HepG2 (cell line): Measurements from ENCODE around the gene EFS. TPM values are rescaled to one million over a fixed set of nuclear protein-coding genes. Genes with fewer than 3 reads are reported as not detected.

Experiments used
- ARID4A ChIP-seq: sonication (generic); formaldehyde crosslinking; IDR thresholded peaks from 2 replicates; pipeline ENCODE4 v1.5.0; 2020; ENCODE audit warnings: mild to moderate bottlenecking, missing genetic modification reagents, borderline replicate concordance
- ARNTL ChIP-seq: sonication (generic); formaldehyde crosslinking; IDR thresholded peaks from 2 replicates; pipeline ENCODE4 v1.4.0; 2020; ENCODE audit warnings: mild to moderate bottlenecking, missing genetic modification reagents
- CREBL2 ChIP-seq: sonication (generic); formaldehyde crosslinking; IDR thresholded peaks from 2 replicates; pipeline ENCODE4 v1.8.1; 2023; ENCODE audit warnings: missing genetic modification reagents, mild to moderate bottlenecking, borderline replicate concordance
- FOXA1 ChIP-seq, 2 experiments: fragments of 450-650 bp in 1 of 2; sonication (generic) in 1 of 2; formaldehyde crosslinking in 1 of 2; IDR thresholded peaks; 2 replicates each; pipeline versions ENCODE4 v1.4.0 to v1.6.1; 2016 to 2020; ENCODE audit warnings: missing genetic modification reagents in 1 of 2
- MTA1 ChIP-seq: sonication (generic); formaldehyde crosslinking; IDR thresholded peaks from 2 replicates; pipeline ENCODE4 v1.4.0; 2020; ENCODE audit warnings: missing genetic modification reagents, mild to moderate bottlenecking, borderline replicate concordance
- PATZ1 ChIP-seq: sonication (generic); formaldehyde crosslinking; IDR thresholded peaks from 2 replicates; pipeline ENCODE4 v1.4.0; 2020; ENCODE audit warnings: missing genetic modification reagents
- ZNF607 ChIP-seq: sonication (generic); formaldehyde crosslinking; IDR thresholded peaks from 2 replicates; pipeline ENCODE4 v1.5.1; 2020; ENCODE audit warnings: missing genetic modification reagents, mild to moderate bottlenecking, borderline replicate concordance
- ZNF615 ChIP-seq: sonication (generic); formaldehyde crosslinking; IDR thresholded peaks from 2 replicates; pipeline ENCODE4 v1.5.0; 2020; ENCODE audit warnings: mild to moderate bottlenecking, missing genetic modification reagents, borderline replicate concordance
- polyA plus RNA-seq, 8 experiments: library from polyadenylated mRNA; depleted of rRNA in 3 of 8; stranded (reverse) in 7 of 8; unstranded in 1 of 8; fragments of >200 nt; fragmentation: Illumina TruSeq in 4 of 8; extraction: Trizol in 4 of 8; gene quantifications; 2 replicates each; pipeline versions ENCODE4 v1.2.1 to v1.2.3, GENCODE V29; 2011 to 2016; ENCODE audit warnings: low read depth in 4 of 8, missing spikeins in 1 of 8, mixed read lengths in 1 of 8; ENCODE audit not compliant: insufficient read depth in 1 of 8
- total RNA-seq, 5 experiments: library from RNA; depleted of rRNA; stranded (reverse); fragments of >200 nt; fragmentation: Illumina TruSeq; extraction: Trizol; gene quantifications; 2 replicates each; pipeline ENCODE4 v1.2.3, GENCODE V29; 2016; ENCODE audit warnings: low read depth in 1 of 5
- TF ChIP-seq, protein P1 (sequence below): sonication (generic); formaldehyde crosslinking; IDR thresholded peaks from 2 replicates; pipeline ENCODE4 v1.4.0; 2020; ENCODE audit warnings: mild to moderate bottlenecking, missing genetic modification reagents
- TF ChIP-seq, protein P2 (sequence below): sonication (generic); formaldehyde crosslinking; IDR thresholded peaks from 2 replicates; pipeline ENCODE4 v1.4.0; 2020; ENCODE audit warnings: missing genetic modification reagents

EFS gene
- total and polyA plus RNA-seq, 2 of the 13 experiments (the other 11 are each of a cell fraction or from before 2014, with no cell fraction given): not detected

DNA sequence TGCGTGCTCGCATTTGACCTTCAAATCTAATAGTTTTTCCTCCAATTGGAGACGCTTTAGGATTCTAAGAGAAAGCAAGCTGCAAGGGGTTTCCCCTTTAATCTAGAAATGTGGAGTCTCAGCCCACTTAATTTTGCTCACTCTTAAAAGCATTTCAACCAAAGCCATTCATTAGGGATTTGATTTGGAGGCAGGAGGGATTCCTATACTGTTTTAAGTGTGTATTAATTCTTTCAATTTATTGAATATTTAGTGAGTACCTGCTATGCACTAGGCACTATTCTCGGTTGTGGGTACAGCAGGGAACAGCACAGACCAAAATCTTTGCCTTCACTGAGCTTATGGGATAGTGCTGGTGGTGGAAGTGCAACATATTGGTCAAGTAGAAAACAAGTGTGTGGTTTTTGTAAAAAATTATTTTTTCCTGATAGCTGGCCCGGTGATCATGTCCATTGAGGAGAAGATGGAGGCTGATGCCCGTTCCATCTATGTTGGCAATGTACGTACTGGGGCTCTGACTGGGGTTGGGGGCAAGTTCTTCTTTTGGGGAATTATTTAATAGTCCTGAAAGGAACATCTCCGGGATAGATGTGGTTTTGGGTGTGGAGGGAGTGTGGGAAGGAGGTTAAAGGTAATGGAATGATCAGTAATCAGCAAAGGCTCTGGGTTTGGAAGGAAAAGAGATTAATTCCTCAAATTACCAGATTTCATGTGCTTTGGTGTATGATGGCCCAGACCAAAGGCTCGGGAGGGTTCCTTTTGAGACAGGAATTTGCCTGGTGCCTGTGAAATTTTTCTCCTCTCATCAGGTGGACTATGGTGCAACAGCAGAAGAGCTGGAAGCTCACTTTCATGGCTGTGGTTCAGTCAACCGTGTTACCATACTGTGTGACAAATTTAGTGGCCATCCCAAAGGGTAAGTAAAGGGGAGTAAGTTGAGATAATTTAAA is 42.1 kb downstream of the EFS start (continued):
- TF ChIP-seq ARID4A (CRISPR knock-in tag) (peak; percentile 3; the same call in 1 of the 2 replicates), CREBL2 (CRISPR knock-in tag) (no peak), ZNF615 (CRISPR knock-in tag) (no peak), ZNF607 (CRISPR knock-in tag) (no peak; the same call in 1 of the 2 replicates), FOXA1 (IDR thresholded peaks at IDR 0.05) (no peak), FOXA1 (CRISPR knock-in tag; IDR thresholded peaks at IDR 0.05) (no peak), ARNTL (CRISPR knock-in tag) (0 out of 2 replicates have a peak, but pooled peaks have one; percentile 18), MTA1 (CRISPR knock-in tag) (no peak), PATZ1 (CRISPR knock-in tag) (no peak)
- TF ChIP-seq, protein P1, sequence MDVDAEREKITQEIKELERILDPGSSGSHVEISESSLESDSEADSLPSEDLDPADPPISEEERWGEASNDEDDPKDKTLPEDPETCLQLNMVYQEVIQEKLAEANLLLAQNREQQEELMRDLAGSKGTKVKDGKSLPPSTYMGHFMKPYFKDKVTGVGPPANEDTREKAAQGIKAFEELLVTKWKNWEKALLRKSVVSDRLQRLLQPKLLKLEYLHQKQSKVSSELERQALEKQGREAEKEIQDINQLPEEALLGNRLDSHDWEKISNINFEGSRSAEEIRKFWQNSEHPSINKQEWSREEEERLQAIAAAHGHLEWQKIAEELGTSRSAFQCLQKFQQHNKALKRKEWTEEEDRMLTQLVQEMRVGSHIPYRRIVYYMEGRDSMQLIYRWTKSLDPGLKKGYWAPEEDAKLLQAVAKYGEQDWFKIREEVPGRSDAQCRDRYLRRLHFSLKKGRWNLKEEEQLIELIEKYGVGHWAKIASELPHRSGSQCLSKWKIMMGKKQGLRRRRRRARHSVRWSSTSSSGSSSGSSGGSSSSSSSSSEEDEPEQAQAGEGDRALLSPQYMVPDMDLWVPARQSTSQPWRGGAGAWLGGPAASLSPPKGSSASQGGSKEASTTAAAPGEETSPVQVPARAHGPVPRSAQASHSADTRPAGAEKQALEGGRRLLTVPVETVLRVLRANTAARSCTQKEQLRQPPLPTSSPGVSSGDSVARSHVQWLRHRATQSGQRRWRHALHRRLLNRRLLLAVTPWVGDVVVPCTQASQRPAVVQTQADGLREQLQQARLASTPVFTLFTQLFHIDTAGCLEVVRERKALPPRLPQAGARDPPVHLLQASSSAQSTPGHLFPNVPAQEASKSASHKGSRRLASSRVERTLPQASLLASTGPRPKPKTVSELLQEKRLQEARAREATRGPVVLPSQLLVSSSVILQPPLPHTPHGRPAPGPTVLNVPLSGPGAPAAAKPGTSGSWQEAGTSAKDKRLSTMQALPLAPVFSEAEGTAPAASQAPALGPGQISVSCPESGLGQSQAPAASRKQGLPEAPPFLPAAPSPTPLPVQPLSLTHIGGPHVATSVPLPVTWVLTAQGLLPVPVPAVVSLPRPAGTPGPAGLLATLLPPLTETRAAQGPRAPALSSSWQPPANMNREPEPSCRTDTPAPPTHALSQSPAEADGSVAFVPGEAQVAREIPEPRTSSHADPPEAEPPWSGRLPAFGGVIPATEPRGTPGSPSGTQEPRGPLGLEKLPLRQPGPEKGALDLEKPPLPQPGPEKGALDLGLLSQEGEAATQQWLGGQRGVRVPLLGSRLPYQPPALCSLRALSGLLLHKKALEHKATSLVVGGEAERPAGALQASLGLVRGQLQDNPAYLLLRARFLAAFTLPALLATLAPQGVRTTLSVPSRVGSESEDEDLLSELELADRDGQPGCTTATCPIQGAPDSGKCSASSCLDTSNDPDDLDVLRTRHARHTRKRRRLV (CRISPR knock-in tag): 0 out of 2 replicates have a peak, but pooled peaks have one; percentile 22
- TF ChIP-seq, protein P2, sequence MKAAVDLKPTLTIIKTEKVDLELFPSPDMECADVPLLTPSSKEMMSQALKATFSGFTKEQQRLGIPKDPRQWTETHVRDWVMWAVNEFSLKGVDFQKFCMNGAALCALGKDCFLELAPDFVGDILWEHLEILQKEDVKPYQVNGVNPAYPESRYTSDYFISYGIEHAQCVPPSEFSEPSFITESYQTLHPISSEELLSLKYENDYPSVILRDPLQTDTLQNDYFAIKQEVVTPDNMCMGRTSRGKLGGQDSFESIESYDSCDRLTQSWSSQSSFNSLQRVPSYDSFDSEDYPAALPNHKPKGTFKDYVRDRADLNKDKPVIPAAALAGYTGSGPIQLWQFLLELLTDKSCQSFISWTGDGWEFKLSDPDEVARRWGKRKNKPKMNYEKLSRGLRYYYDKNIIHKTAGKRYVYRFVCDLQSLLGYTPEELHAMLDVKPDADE (CRISPR knock-in tag): no peak
